ENCODE data around the gene OGDH.

DNA sequence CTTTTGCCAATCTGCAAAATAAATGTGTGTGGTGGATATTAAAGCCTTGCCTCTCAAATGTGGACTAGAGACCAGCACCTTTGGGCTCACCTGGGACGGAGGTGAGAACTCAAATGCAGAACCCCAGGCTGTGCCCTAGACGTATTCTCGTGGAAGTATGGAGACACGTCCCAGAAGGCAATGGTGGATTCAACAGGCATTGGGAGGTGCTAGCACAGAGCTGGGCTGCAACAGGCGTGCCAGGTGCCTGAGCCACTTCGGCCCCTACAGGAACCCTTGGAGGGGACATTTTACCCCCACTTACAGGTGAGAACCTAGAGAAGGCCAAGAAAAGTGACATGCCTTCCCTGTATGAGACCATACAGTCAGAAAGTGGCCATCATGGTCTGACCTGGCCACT is 44.9 kb upstream of the OGDH start:
- TF ChIP-seq CTCF (IDR thresholded peaks at IDR 0.05) (no peak), POLR2A (IDR thresholded peaks at IDR 0.05) (no peak)
